NCI-H2196 treated with DMSO at 0.1 percent for 48 hours (cell line): Measurements from ENCODE around the gene EOMES.

Source experiments
- DNase-seq: peaks from one replicate; lab custom pipeline; 2025; ENCODE audit not compliant: unreplicated experiment; lab: John Stamatoyannopoulos, UW

The EOMES gene

DNA sequence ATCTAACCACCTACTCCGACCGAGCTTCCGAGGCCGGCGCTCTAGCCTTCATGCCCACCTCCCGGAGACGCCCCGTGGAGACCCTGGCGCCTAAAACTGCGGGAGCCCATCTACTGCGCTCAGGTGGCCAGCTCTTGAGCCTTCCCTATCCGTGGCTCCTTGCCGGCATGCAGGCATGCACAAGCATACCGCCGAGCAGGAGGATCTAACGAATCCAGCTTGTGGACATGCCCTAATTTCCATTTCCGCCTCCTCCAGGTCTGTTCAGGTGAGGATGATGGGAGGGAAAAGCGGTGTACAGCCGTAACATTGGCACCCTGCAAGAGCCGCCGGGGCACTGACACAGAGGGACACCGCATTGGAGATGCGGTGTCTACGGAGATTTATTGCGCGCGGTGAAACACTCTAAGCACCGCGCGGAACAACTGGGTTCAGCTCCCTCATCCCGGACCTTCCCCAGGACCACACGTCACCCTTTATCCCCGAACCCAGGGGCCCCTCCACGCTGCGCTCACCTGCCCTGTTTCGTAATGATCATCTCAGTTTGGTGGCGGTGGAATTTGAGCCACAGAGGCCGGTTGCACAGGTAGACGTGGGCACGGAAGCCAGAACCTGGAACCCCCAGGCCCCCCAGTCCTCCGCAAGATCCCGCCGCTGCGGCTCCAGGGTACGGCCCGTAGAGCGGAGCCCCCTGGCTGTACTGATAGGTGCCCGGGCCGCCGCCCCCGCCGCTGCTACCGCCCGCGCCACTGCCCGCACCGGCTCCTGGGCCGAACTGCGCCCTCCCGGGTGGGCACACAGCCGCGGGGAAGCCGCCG is 1.0 kb downstream of the EOMES start:
- DNase-seq = no peak

DNA sequence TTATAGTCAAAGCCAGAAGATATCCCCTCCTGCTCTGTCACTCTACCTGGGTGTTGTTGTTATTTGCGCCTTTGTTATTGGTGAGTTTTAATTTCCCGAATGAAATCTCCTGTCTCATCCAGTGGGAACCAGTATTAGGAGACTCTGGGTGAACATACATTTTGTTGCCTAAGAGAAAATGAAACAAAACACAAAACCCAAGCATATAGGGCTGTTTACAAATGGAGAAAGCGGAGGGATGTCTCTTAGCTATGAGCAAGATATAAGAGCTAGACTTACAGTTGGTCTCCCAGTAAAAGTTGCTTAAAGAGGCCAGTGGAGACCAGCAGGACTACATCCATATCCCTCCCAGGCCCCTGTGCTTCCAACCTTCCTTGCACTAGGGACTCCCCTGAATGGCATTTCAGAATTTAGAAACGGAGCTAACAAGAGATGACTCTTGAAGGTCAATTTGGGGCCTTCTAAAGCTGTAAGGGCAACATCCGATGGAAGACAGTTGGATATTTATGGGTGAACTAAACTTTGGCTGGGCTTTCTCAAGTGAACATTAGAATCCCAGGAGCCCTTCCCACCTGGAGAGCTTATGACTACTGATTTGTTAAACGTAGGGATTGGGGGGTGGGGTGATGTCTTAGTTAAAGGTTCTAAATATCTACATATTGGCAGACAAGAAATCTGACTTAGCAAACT is 2.7 kb downstream of the EOMES start:
- DNase-seq = no peak

DNA sequence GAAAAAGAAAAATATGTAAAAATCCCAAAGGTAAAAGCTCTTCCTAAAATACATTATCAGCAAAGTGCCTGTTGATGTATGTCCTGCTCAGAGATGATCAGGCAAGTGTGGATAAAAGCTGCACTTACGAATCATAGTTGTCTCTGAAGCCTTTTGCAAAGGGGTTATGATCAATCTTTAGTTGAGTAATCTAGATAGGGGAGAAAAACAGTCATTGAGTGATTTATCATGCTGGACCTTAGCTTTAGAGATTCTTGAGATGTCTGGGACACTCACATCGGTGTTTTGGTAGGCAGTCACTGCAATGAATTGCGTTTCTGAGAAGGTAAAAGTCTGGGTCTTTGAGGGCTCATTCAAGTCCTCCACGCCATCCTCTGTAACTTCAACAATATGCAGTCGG is 3.7 kb downstream of the EOMES start:
- DNase-seq = no peak

DNA sequence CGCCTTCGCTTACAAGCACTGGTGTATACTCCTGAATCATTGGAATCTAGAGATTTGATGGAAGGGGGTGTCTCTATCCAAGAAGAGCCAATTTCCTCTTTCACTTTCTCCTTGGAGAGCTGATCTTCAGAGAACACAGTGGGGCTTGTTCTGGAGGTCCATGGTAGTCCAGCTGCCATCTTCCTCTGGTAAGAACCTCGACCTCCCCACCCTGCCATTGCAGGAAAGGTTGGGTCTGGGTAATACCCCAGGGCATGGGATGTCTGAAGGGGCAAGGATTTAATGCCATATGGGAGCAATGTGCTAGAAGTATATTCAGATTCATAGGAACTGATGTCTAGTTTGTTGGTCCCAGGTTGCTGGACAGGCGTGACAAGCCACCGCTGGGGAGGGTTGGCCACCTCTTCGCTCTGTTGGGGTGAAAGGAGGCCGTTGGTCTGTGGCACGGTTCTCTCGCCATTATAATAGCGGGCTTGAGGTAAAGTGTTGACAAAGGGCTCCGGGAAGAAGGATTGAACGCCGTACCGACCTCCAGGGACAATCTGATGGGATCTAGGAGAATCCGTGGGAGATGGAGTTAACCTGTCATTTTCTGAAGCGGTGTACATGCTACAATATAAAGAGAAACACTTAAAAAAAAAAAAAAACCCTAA is 4.8 kb downstream of the EOMES start:
- no peak for DNase-seq

DNA sequence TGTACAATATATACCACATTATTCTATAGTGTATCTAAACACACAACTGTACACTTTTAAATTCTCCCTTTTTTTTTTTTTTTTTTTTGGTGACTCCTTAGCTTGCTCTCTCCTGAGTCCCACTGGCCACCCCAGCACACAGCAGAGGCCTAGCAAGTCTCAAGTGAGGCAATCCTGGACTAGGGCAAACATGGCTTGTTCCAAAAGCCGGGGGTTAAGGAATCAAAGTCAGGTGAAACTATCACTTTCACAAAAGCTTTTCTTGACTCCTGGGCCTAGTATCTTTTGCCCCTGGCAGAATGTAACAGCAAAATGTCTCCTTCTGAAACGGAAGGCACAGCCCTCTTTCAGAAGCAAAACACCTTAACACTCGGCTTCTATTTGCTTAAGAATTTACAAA is 5.8 kb downstream of the EOMES start:
- DNase-seq = no peak

DNA sequence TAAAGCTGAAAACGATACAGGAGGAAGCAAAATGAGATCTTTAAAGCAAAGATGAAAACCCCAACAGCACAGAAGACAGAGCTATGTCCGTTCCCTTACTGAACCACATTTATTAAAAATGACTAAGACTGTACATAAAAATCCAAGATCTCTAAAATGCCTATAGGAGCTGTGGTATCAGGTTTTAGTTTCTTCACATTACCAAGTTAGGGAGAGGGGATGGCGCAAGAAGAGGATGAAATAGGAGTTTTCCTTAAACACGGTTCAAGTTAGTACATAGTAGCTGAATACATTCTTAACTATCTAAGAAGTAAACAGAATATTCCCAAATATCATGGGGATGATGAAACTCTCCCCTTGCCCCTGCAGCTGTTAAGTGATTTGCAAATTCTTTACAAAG is 6.3 kb downstream of the EOMES start:
- no peak for DNase-seq

DNA sequence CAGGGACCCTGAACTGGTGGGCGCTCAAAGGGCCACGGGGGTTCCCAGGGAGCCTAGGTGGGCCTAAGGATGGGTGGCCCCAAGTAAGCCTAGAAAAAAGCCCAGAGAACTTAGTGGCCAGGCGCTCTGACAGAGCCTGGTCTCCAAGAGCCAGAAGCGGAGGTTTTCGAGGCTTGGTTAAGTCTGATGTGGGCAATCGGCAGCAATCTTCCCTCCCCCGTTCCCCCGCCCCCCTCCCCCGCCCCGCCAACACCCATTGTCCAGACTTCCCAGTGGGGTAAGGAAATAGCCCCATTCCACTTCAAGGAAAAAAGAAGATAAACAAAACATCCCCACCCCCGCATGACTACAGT is 6.7 kb downstream of the EOMES start:
- no peak for DNase-seq

DNA sequence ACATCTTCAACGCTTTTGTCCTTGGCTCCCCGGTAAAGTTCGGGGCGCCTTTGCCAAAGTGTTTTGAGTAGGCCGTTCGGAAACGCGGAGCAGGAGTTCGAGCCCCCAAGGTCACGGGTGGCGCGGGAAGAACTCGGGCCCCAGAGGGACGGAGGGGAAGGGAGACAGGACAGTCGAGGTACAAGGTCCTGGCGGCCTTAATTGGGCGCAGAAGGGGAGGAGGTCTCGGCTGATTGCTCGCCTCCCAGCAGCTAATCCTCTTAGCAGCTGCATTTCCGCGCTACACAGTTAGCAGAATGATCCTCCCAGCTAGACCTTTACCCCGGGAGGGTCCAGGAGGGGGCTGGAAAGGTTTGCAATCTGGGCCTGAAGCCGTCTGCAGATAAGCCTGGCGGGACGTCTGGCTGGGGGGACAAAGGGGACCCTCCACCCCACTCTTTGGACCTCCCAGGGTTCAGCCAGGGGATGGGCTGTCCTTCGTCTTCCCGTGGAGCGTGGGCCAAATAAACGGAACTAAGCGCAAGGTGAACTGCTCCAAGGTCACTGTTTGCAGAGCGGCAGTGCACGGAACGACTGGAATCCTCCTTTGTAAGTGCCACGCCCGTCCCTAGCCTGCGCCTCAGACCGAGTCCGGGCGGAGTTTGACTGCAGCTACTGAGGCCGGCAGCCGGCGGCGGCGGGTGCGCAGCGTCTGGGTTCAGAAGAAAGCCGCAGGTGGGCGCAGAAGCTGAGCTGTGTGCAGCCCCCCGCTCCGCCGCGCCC is 7.2 kb downstream of the EOMES start:
- DNase-seq = no peak

DNA sequence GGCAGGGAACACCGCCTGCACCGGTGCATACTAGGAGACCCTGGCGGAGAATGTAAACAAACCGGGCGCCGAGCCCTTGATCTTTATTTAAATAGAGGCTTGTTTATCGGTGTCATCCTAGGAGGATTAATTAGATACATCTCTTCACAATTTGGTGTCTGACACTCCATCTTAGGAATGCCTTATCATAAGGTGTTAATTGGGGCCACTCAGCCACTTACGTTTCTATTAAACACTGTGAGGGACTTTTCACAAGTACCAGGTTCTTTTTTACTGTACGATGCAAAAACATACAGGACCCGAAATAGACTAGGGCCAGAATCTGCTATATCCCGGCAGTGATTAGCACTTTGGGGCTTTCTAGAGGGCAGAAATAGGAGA is 8.0 kb downstream of the EOMES start:
- no peak for DNase-seq

DNA sequence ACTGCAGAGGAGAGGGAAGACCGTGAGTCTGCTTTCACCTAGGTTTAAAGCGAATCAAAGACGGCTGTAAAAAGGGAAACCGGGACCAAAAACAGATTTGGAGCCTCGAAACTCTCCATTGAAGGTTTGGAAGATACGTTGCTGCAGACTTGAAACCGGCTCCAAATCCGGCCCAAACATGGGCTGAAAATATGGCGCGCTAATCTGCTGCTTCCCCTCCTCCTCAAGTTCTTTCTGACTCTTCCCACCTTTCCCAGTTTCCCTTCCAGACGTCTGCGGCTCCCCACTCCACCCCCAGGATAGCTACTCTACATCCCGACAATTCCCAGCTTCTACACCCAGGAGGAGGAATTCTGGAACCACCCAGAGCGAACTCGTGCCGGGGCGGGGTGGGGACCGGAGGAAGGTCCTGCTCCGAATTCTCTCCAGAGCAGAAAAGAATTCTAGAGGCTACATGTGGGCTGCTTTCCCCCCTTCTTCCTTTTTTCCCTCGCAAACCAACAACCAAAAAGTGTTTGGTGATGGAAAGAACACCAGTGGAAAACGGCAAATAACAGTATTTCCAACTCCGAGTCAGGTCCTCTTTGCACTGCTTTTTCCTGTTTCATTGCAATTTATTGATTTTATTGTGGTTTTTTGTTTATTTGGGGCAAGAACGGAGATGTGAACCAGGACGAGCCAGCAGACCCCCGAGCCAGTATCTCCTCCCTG is 8.5 kb downstream of the EOMES start:
- DNase-seq = no peak

DNA sequence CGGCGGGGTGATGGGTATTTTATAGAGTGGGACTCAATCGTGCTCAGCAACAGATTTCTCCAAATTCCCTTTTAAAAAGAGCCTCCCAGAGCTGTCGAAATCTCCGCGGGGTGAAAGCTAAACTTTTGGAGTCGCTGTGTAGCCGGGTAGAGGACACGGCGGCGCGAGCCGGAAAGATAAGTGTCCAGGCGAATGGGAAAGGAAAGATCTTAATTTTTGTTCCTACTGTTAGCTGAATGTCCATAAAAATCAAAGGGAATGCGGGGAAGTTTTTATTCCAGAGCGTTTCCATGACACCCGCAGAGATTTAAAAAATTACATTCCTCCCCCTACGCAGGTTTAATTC is 9.1 kb downstream of the EOMES start:
- DNase-seq = no peak

DNA sequence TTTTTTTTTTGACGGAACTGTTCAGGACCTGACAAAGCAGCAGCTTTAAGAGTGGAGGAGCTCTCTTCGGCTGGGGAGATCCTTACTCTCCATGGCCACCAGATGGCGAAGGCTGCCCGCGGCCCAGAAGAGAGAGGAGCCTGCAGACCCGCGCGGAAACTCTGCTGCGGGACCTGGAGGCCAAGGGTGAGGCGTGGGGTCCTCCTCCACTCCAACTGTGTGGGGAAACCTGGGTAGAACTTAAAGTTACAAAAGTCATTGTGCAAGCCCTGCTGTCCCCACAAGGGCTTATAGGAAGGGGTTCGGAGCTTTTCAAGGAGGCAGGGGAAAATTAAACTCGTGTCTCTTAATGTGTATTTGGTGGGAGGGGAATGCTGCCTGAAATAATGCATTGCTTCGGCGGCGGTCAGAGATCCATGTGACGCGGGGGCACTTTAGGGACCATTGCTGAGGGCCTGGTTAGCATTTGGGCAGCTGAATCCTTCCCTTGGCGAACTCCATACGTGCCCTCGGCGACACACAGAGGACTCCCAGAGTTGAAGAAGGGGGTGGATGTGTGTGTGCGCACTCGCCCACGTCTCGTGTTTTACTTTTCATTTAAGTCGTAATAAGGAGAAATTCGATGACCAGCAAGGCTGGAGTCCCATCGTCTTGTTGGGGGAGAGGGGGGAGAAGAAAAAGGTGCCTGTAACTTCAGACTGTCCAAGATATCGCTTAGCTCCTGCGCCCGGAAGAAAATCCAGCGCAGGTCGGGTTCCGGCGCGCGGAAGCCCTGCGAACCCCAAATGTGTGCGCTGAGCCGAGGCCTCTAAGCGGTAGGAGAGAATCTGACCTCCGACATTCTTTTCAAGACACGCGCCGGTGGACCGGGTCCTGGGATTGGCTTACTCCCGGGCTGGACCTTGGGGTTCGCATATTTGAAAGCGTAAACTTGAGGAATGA is 9.7 kb downstream of the EOMES start:
- DNase-seq = peak; percentile 2

DNA sequence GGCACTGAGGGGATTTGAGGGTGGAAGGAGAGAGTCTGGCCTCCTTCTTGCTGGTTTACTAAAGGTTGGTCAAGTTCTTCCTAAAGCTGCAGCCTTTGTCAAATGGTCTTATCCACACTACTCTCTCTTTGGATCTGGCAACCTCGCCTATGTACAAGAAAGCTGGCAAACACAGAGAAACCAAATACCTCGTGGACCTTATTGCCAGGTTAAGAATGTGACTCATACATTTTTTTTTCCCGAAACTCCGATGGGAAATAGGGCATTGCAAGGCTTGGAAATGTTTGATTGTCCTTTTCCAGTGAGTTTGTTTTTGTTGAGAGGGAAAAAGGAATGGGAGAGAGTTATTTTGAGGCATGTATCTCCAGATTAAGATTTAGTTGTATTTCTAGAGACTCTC is 13.9 kb downstream of the EOMES start:
- no peak for DNase-seq

DNA sequence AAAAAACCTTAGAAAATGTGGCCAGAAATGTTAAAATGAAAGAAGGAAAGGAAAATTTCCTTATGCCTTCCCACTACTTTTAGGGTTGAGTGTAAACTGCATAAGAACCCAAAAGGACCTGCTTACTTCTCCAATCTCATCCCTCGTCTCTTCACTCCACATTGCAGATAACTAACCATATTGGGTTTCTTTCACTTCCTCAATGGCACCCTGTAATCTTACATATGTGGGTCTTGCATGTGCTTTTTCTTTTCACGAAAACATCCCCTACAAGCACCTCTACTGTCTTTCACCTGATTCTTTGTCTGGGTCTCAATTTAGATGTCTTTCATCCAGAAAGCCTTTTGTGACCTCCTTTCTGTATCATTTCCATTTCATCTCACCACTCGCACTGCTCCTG is 23.1 kb downstream of the EOMES start:
- no peak for DNase-seq

DNA sequence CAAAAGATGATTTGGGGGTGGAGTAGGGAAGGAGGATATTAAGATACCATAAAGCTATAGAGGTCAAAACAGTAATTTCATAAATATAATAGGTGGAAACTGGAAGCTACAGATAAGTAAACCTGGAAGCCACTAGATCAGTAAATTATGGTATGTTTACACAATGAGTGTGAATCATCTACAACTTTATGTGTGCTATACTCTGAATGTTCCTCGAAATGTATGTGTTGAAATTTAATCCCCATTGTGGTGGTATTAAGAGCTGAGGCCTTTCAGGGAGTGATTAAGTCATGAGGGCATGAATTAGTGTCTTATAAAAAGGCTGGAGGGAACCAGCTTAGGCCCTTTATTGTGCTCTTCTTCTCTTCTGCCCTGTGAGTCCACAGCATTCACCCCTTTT is 25.2 kb downstream of the EOMES start:
- no peak for DNase-seq

DNA sequence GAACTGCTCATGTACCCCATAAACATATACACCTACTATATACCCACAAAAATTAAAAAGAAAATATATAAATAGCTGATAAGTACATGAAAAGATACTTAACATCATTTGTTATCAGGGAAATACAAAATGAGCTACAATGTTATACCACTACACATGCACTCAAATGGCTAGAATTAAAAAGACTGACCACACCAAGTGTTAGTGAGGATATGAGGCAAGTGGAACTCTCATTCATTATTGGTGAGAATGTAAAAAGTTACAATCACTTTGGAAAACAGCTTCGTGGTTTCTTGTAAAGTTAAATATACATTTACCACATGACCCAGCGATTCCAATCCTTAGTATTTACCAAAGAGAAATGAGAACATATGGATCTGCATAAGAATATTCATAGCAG is 26.5 kb downstream of the EOMES start:
- no peak for DNase-seq

DNA sequence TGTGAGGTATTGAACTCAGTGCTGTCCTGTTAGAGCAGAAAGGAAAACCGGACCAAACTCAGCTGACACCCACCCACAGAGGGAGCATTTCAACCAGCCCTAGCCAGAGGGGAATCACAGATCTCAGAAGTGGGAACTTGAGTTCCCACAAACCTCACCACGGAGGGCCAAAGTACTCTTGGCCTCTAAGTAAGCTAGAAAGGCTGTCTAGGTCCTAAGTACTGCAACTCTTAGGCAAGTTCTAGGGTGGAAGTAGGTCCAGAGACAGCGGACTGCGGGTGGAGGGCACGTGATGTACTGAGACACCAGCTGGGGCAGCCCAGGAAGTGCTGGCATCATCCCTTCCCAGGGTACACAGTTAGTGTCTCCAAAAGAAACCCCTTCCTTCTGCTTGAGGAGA is 34.1 kb downstream of the EOMES start:
- no peak for DNase-seq

DNA sequence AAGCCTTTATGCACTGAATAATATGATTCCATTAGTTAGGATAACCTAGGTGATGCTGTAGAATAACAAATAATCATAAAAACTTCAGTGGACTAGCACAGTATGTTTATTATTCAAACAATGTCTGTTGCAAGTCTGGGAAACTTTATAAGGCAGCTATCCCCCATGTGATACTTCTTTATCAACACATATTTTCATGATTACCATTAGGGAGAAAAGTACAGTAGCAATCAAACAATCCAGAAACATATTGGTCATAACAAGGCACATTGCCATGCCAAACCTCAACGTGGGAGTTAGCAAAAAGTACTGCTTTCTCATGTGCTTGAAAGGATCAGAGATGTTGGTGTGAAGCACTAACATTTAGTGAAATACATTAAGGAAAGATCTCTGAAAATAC is 35.5 kb downstream of the EOMES start:
- DNase-seq = no peak

DNA sequence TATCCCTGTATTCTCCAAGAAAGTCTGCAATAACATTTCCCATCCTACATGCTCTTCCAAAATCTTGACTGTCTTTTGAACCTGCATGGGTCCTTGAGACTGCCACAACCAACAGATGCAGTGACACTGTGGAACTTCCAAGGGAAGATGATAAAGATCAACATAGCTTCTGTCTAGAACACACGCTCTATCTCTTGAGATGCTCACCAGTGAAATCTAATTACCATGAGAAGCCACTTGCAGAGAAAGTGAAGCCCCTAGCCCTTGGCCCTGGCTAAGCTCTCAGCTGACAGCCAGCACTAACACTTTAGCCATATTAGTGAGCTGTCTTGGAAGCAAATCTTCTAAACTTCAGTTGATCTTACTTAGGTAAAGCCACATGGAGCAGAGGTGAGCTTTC is 36.6 kb downstream of the EOMES start:
- DNase-seq = no peak

DNA sequence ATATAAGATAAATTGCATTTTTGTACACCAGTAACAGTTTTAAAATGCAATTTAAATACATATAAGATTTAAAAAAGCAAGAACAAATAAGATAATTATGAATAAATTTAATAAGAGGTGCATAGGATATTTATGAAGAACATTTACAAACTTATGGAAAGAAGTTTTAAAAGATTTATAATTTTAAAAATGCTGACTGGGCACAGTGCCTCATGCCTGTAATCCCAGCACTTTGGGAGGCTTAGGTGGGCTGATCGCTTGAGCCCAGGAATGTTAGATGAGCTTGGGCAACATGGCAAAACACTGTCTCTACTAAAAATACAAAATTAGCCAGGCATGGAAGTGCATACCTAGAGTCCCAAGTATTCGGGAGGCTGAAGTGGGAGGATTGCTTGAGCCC is 37.8 kb downstream of the EOMES start:
- DNase-seq = no peak
